HG03139 (cell line): ENCODE results near the gene PCDHGC5.

Source experiments
- ATAC-seq: cut with Tn5 transposase; IDR thresholded peaks from one replicate; pipeline ENCODE4 v1.9.1; 2021; ENCODE audit not compliant: unreplicated experiment

PCDHGC5 gene

GRCh38 chr5:141512390-141512910 is 23.6 kb downstream of the PCDHGC5 start:
- no peak for ATAC-seq

- ATAC-seq = no peak
Measured at GRCh38 chr5:141512911-141513626, 24.2 kb downstream of the PCDHGC5 start.

- ATAC-seq = no peak
Measured at GRCh38 chr5:141513627-141514329, 24.9 kb downstream of the PCDHGC5 start.

GRCh38 chr5:141514330-141515133 is 25.7 kb downstream of the PCDHGC5 start:
- ATAC-seq = no peak

GRCh38 chr5:141515141-141515540 is 26.3 kb downstream of the PCDHGC5 start:
- no peak for ATAC-seq

- no peak for ATAC-seq
Measured at GRCh38 chr5:141515946-141516671, 27.2 kb downstream of the PCDHGC5 start.

GRCh38 chr5:141516672-141517025 is 27.8 kb downstream of the PCDHGC5 start:
- no peak for ATAC-seq

GRCh38 chr5:141517312-141517711 is 28.4 kb downstream of the PCDHGC5 start:
- no peak for ATAC-seq

GRCh38 chr5:141517880-141518617 is 29.2 kb downstream of the PCDHGC5 start:
- ATAC-seq = no peak

- no peak for ATAC-seq
Measured at GRCh38 chr5:141518618-141519015, 29.7 kb downstream of the PCDHGC5 start.

- ATAC-seq = no peak
Measured at GRCh38 chr5:141519605-141520565, 31.0 kb downstream of the PCDHGC5 start.

- no peak for ATAC-seq
Measured at GRCh38 chr5:141521244-141521781, 32.4 kb downstream of the PCDHGC5 start.

GRCh38 chr5:141522301-141522700 is 33.4 kb downstream of the PCDHGC5 start:
- no peak for ATAC-seq

- no peak for ATAC-seq
Measured at GRCh38 chr5:141523991-141524390, 35.1 kb downstream of the PCDHGC5 start.

GRCh38 chr5:141524604-141525597 is 36.0 kb downstream of the PCDHGC5 start:
- ATAC-seq = peak; percentile 76

GRCh38 chr5:141525653-141526052 is 36.8 kb downstream of the PCDHGC5 start:
- no peak for ATAC-seq

GRCh38 chr5:141527426-141527825 is 38.5 kb downstream of the PCDHGC5 start:
- no peak for ATAC-seq
